ENCODE measurements around the gene CEP128.

The CEP128 gene

DNA sequence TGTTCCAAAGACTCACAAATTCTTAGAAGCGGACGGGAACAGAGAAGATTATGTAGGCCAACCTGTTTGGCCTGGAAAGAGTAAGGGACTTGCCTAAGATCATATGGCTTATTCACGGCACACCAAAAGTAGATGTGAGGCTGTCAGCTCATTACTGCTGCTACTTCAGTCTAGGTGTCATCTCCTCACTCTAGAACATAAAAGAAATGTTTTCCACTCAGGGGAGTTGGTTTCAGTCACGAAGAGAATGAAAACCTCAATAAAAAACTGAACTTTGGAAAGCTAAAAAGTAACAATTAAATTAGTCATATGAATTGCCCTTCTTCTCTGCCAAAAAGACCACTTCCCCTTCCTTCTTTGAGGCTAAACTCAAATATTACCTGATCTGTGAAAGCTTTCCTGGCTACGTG is 658 bp upstream of the CEP128 start:
- Histone ChIP-seq H3K36me3 (ENCODE audit: insufficient read depth, insufficient read length, low read length) (peaks cover 8% of the 10 kb centered on the region), H3K4me1 (ENCODE audit: insufficient read depth, insufficient read length) (no peaks in the 10 kb centered on the region), H3K9ac (ENCODE audit: insufficient read length, low read depth) (peak overlapping the region; percentile 63), H3K27me3 (ENCODE audit: insufficient read depth, insufficient read length) (no peaks in the 10 kb centered on the region), H3K4me3 (ENCODE audit: insufficient read length, low read depth) (peak overlapping the region; percentile 30), H3K9me3 (ENCODE audit: insufficient read depth, low read length) (no peaks in the 10 kb centered on the region)
- DNase-seq (ENCODE audit: low read depth, low spot score), result no peak
- no peak for TF ChIP-seq YY1 (IDR thresholded peaks at IDR 0.05; ENCODE audit: insufficient read depth, insufficient read length)
- TF ChIP-seq ZNF274 (IDR thresholded peaks at IDR 0.05; ENCODE audit: low read depth, low read length), result no peak
- no peak for TF ChIP-seq SUZ12 (IDR thresholded peaks at IDR 0.05; ENCODE audit: extremely low read depth, insufficient read depth, insufficient read length)

DNA sequence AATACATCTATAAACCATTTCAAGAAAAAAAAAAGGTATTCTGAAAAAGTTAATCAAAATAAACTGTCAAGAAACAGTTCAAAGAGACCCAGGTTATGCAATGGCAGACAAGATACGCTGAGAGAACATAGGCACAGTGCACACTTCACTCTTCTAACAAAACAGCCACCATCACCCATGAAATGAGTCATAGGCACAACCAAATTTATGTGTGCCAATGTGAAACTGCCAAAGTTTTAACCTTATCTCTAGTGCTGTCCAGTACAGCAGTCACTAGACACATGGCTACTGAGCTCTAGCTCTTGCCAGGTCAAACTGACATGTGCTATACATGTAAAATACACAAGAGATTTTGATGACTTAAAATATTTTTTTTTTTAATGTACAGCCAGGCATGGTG is 1.4 kb downstream of the CEP128 start:
- Histone ChIP-seq H3K27me3 (ENCODE audit: insufficient read depth, insufficient read length) (no peaks in the 10 kb centered on the region), H3K4me1 (ENCODE audit: insufficient read depth, insufficient read length) (no peaks in the 10 kb centered on the region), H3K9ac (ENCODE audit: insufficient read length, low read depth) (no peak overlapping the region), H3K36me3 (ENCODE audit: insufficient read depth, insufficient read length, low read length) (peaks cover 13% of the 10 kb centered on the region), H3K4me3 (ENCODE audit: insufficient read length, low read depth) (no peak overlapping the region), H3K9me3 (ENCODE audit: insufficient read depth, low read length) (no peaks in the 10 kb centered on the region)
- no peak for DNase-seq (ENCODE audit: low read depth, low spot score)
- TF ChIP-seq SUZ12 (IDR thresholded peaks at IDR 0.05; ENCODE audit: extremely low read depth, insufficient read depth, insufficient read length), result no peak
- TF ChIP-seq ZNF274 (IDR thresholded peaks at IDR 0.05; ENCODE audit: low read depth, low read length), result no peak
- TF ChIP-seq YY1 (IDR thresholded peaks at IDR 0.05; ENCODE audit: insufficient read depth, insufficient read length), result no peak

DNA sequence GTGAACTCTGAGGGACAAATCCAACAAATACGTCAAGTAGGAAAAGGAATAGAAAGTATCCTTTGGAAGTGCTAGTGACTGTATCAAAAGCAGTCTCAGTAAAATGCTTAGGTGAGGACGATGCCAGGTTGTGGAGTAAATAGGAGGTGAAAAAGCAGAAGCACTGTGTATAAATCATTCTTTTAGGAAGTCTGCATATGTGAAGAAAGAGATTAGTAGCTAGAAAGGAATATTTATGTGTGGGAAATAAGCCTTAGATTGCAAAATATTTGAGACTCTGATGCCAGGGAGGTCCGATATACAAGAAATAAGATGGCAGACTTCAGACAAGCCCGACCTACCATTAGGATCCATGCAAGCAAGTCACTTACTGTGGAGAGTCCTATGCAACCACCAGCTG is 7.9 kb downstream of the CEP128 start:
- Histone ChIP-seq H3K36me3 (ENCODE audit: insufficient read depth, insufficient read length, low read length) (peaks cover 15% of the 10 kb centered on the region), H3K4me3 (ENCODE audit: insufficient read length, low read depth) (no peak overlapping the region), H3K4me1 (ENCODE audit: insufficient read depth, insufficient read length) (no peaks in the 10 kb centered on the region), H3K9ac (ENCODE audit: insufficient read length, low read depth) (no peak overlapping the region), H3K9me3 (ENCODE audit: insufficient read depth, low read length) (no peaks in the 10 kb centered on the region), H3K27me3 (ENCODE audit: insufficient read depth, insufficient read length) (no peaks in the 10 kb centered on the region)
- DNase-seq (ENCODE audit: low read depth, low spot score), result no peak
- TF ChIP-seq ZNF274 (IDR thresholded peaks at IDR 0.05; ENCODE audit: low read depth, low read length) (no peak), YY1 (IDR thresholded peaks at IDR 0.05; ENCODE audit: insufficient read depth, insufficient read length) (no peak), SUZ12 (IDR thresholded peaks at IDR 0.05; ENCODE audit: extremely low read depth, insufficient read depth, insufficient read length) (no peak)

DNA sequence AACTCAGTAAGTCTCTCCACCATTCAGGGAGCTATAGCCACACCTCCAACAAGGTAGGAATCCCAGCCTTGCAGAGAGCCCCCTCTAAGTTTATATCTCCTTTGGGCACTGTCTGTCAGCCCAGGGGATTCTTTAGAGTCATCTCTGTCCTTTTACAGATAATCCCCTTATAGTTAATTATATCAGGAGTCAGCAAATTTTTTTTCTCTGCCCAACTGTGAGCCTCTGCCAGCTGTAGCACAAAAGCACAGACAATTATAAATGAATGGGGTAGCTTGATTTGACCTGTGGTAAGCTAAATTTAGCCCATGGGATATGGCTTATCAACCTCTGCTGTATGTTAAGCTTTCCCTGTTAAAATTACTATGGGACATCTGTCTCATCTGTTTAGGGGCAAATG is 8.3 kb downstream of the CEP128 start:
- Histone ChIP-seq H3K4me3 (ENCODE audit: insufficient read length, low read depth) (no peak overlapping the region), H3K27me3 (ENCODE audit: insufficient read depth, insufficient read length) (no peaks in the 10 kb centered on the region), H3K36me3 (ENCODE audit: insufficient read depth, insufficient read length, low read length) (peaks cover 14% of the 10 kb centered on the region), H3K9ac (ENCODE audit: insufficient read length, low read depth) (no peak overlapping the region), H3K9me3 (ENCODE audit: insufficient read depth, low read length) (no peaks in the 10 kb centered on the region), H3K4me1 (ENCODE audit: insufficient read depth, insufficient read length) (no peaks in the 10 kb centered on the region)
- no peak for DNase-seq (ENCODE audit: low read depth, low spot score)
- TF ChIP-seq SUZ12 (IDR thresholded peaks at IDR 0.05; ENCODE audit: extremely low read depth, insufficient read depth, insufficient read length) (no peak), ZNF274 (IDR thresholded peaks at IDR 0.05; ENCODE audit: low read depth, low read length) (no peak), YY1 (IDR thresholded peaks at IDR 0.05; ENCODE audit: insufficient read depth, insufficient read length) (no peak)

DNA sequence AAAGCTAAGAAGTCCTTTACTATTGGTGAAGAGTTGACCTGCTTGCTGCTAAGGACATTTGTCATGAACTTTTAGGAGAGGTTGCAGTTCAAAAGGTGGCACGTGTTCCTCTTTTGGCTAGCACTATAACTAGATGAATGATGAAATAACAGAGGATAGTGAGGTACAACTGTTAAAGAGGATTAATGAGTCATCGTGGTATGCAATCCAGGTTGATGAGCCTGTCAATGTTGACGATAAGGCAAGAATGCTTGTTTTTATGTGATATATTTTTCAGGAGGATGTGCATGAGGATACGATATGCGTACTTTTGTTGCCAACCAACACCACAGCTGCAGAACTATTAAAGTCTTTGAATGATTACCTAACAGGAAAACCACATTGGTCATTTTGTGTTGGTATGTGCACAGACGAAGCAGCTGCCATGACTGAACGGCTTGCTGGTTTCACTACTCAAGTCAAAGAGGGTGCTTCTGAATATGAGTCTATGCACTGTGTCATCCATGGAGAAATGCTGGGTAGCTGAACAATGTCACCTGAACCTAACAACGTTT is 10.6 kb downstream of the CEP128 start:
- TF ChIP-seq YY1 (IDR thresholded peaks at IDR 0.05; ENCODE audit: insufficient read depth, insufficient read length), result no peak
- TF ChIP-seq SUZ12 (IDR thresholded peaks at IDR 0.05; ENCODE audit: extremely low read depth, insufficient read depth, insufficient read length), result no peak
- no peak for TF ChIP-seq ZNF274 (IDR thresholded peaks at IDR 0.05; ENCODE audit: low read depth, low read length)
- peaks cover 11% of the 10 kb centered on the region for H3K36me3 ChIP-seq (ENCODE audit: insufficient read depth, insufficient read length, low read length)
- no peaks in the 10 kb centered on the region for H3K9me3 ChIP-seq (ENCODE audit: insufficient read depth, low read length)
- H3K27me3 ChIP-seq (ENCODE audit: insufficient read depth, insufficient read length), result no peaks in the 10 kb centered on the region
- DNase-seq (ENCODE audit: low read depth, low spot score), result no peak
- H3K4me1 ChIP-seq (ENCODE audit: insufficient read depth, insufficient read length), result peaks cover 2% of the 10 kb centered on the region
- no peak overlapping the region for H3K4me3 ChIP-seq (ENCODE audit: insufficient read length, low read depth)
- no peak overlapping the region for H3K9ac ChIP-seq (ENCODE audit: insufficient read length, low read depth)

DNA sequence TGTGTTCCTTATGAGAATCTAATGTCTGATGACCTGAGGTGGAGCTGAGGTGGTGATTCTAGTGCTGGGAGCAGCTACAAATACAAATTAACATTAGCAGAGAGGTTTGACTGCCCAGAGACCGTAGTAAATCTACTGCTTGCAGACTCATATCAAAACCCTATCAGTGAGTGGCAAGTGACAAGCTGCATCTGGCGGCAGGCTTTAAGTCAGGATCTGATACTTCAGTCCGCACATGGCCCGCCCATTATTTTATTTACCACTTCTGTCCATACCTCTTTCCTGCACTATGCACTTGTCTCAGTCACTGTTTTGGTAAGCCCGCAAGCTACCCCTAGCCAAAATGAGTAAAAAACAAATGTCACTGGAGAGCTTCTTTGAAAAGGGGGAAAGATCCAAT is 11.4 kb downstream of the CEP128 start:
- no peak overlapping the region for H3K4me3 ChIP-seq (ENCODE audit: insufficient read length, low read depth)
- TF ChIP-seq YY1 (IDR thresholded peaks at IDR 0.05; ENCODE audit: insufficient read depth, insufficient read length) (no peak), SUZ12 (IDR thresholded peaks at IDR 0.05; ENCODE audit: extremely low read depth, insufficient read depth, insufficient read length) (no peak), ZNF274 (IDR thresholded peaks at IDR 0.05; ENCODE audit: low read depth, low read length) (no peak)
- peaks cover 2% of the 10 kb centered on the region for H3K4me1 ChIP-seq (ENCODE audit: insufficient read depth, insufficient read length)
- DNase-seq (ENCODE audit: low read depth, low spot score), result no peak
- H3K9ac ChIP-seq (ENCODE audit: insufficient read length, low read depth), result no peak overlapping the region
- peaks cover 9% of the 10 kb centered on the region for H3K36me3 ChIP-seq (ENCODE audit: insufficient read depth, insufficient read length, low read length)
- H3K9me3 ChIP-seq (ENCODE audit: insufficient read depth, low read length), result no peaks in the 10 kb centered on the region
- no peaks in the 10 kb centered on the region for H3K27me3 ChIP-seq (ENCODE audit: insufficient read depth, insufficient read length)

DNA sequence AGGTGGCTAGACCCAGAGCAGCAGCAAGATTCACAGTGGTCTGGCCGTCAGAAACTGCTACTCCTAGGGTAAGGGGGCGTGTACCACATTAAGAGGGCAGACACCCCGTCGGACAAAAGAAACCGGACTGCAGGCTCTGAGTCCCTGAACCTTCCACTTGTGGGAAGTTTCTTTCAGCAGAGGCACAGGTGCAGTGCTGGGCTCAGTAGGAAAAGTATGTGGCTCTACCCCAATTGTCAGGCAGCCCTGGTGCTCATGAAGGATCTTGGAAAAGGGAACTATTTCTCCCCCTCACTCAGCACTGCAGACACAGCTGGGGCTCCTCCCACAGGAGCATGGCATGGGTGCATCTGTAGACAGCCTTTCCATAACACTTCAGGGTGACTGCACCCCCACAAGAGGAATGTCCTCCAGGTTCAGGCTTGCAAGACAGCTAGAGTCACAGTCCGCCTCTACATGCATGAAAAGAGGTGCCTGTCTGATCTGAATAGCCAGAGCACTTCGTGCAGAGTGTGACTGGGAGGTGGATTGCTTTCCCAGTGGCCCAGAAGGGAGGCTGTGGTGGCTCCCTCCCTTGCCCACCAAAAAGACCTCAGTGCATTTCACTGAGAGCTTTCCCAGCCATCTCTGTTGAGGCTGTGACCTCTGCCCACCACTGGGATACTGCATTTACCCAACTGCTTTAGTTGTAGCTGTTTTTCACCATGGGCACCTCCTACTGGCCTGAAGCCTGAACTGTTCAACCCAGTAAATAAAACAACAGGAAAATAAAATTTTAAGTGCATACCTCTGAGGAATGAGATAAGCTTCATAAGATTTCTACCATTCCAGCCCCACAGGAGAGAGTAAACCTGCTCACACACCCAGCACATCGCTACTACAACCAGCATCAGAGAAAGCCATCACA is 14.2 kb downstream of the CEP128 start:
- Histone ChIP-seq H3K36me3 (ENCODE audit: insufficient read depth, insufficient read length, low read length) (peaks cover 3% of the 10 kb centered on the region), H3K27me3 (ENCODE audit: insufficient read depth, insufficient read length) (no peaks in the 10 kb centered on the region), H3K9me3 (ENCODE audit: insufficient read depth, low read length) (no peaks in the 10 kb centered on the region), H3K4me1 (ENCODE audit: insufficient read depth, insufficient read length) (peaks cover 2% of the 10 kb centered on the region), H3K9ac (ENCODE audit: insufficient read length, low read depth) (no peak overlapping the region), H3K4me3 (ENCODE audit: insufficient read length, low read depth) (no peak overlapping the region)
- no peak for DNase-seq (ENCODE audit: low read depth, low spot score)
- no peak for TF ChIP-seq ZNF274 (IDR thresholded peaks at IDR 0.05; ENCODE audit: low read depth, low read length)
- TF ChIP-seq SUZ12 (IDR thresholded peaks at IDR 0.05; ENCODE audit: extremely low read depth, insufficient read depth, insufficient read length), result no peak
- no peak for TF ChIP-seq YY1 (IDR thresholded peaks at IDR 0.05; ENCODE audit: insufficient read depth, insufficient read length)
